Peyer's patch (tissue), 4 donors: Measurements from ENCODE around the gene UFSP1. TPM values are rescaled to one million over a fixed set of nuclear protein-coding genes. Genes with fewer than 3 reads are reported as not detected.

Experiments used
- DNase-seq, 3 donors: peaks; one replicate each; pipeline ENCODE4 v3.0.0-alpha.2; 2017 to 2019
- H3K27ac ChIP-seq, 4 donors: fragments of 200-600 bp; sonication (generic); one replicate each; pipeline ENCODE4 v1.5.1; 2016 to 2019
- H3K27me3 ChIP-seq, 2 donors: fragments of 200-600 bp; sonication (generic); one replicate each; pipeline ENCODE4 v1.5.1; 2019
- H3K36me3 ChIP-seq, 3 donors: fragments of 200-600 bp; sonication (generic); one replicate each; pipeline ENCODE4 v1.5.1; 2016 to 2019
- H3K4me1 ChIP-seq, 4 donors: fragments of 200-600 bp; sonication (generic); one replicate each; pipeline ENCODE4 v1.5.1; 2016 to 2019
- H3K4me3 ChIP-seq, 4 donors: fragments of 200-600 bp; sonication (generic); 1 replicate in 3 of 4; 2 replicates in 1 of 4; pipeline ENCODE4 v1.5.1; 2016 to 2019; ENCODE audit warnings: mild to moderate bottlenecking in 1 of 4
- H3K9me3 ChIP-seq, 4 donors: fragments of 200-600 bp; sonication (generic); one replicate each; pipeline ENCODE4 v1.5.1; 2016 to 2019; ENCODE audit warnings: mild to moderate bottlenecking in 1 of 4
- CTCF ChIP-seq, 6 experiments: fragments of 450-650 bp in 4 of 6; fragments of 200-600 bp in 2 of 6; sonication (generic) in 1 of 6; IDR thresholded peaks; one replicate each; pipeline ENCODE4 v1.5.1; 2017 to 2019; ENCODE audit warnings: antibody characterized with exemption in 6 of 6, mild to moderate bottlenecking in 3 of 6, moderate library complexity in 1 of 6
- POLR2A ChIP-seq, 2 donors: fragments of 450-650 bp; IDR thresholded peaks; one replicate each; pipeline ENCODE4 v1.5.1; 2017; ENCODE audit warnings: antibody characterized with exemption in 2 of 2, mild to moderate bottlenecking in 2 of 2, moderate library complexity in 2 of 2
- small RNA-seq, 2 donors: library from RNA; depleted of rRNA; stranded (forward); fragments of <200 nt; gene quantifications; one replicate each; pipeline ENCODE3, GENCODE V24; 2016
- total RNA-seq, 4 donors: library from RNA; depleted of rRNA; stranded (reverse); fragments of >200 nt; gene quantifications; one replicate each; pipeline ENCODE4 v1.1.0, GENCODE V29; 2016

UFSP1 gene
- total RNA-seq, 4 donors from 2014 or later: 4.1 to 7.0 (median 5.2) TPM

GRCh38 chr7:100854146-100854895 is 35.2 kb downstream of the UFSP1 start:
- H3K4me3 ChIP-seq: no peak overlapping the region
- no peaks in the 10 kb centered on the region for H3K9me3 ChIP-seq
- DNase-seq: no peak
- TF ChIP-seq CTCF (IDR thresholded peaks at IDR 0.05) (no peak), POLR2A (IDR thresholded peaks at IDR 0.05) (no peak)
- H3K27ac ChIP-seq: no peak overlapping the region
- H3K4me1 ChIP-seq: peaks cover 0 to 11% (median 0%) of the 10 kb centered on the region in 4 donors
- peaks cover 0 to 9% (median 0%) of the 10 kb centered on the region in 3 donors for H3K36me3 ChIP-seq
- H3K27me3 ChIP-seq: no peaks in the 10 kb centered on the region

GRCh38 chr7:100852048-100852872 is 37.3 kb downstream of the UFSP1 start, which contains the start of gene SLC12A9:
Gene SLC12A9, plus strand, starts transcription at chr7:100852713. Its CDS starts 1,485 bp downstream, at chr7:100854198.
- Histone ChIP-seq H3K4me1 (peaks cover 0 to 11% (median 0%) of the 10 kb centered on the region in 4 donors), H3K4me3 (peak within 1 kb of the TSS; percentile 59 to 89 (median 82)), H3K36me3 (peaks cover 0 to 9% (median 0%) of the 10 kb centered on the region in 3 donors), H3K9me3 (no peaks in the 10 kb centered on the region), H3K27me3 (no peaks in the 10 kb centered on the region), H3K27ac (peak within 1 kb of the TSS; percentile 54 to 89 (median 68))
- TF ChIP-seq CTCF (IDR thresholded peaks at IDR 0.05): peak; percentile 81 to 94 (median 92)
- peak in 1 of 2 donors; percentile 13 for TF ChIP-seq POLR2A (IDR thresholded peaks at IDR 0.05)
- DNase-seq: peak; percentile 90 to 96 (median 95)

- Histone ChIP-seq H3K9me3 (no peaks in the 10 kb centered on the region), H3K27me3 (no peaks in the 10 kb centered on the region), H3K4me3 (no peak overlapping the region), H3K27ac (no peak overlapping the region), H3K36me3 (no peaks in the 10 kb centered on the region), H3K4me1 (peaks cover 0 to 5% (median 0%) of the 10 kb centered on the region in 4 donors)
- DNase-seq: no peak
- no peak for TF ChIP-seq CTCF (IDR thresholded peaks at IDR 0.05)
- TF ChIP-seq POLR2A (IDR thresholded peaks at IDR 0.05): no peak
Observed at GRCh38 chr7:100847360-100847759, 42.2 kb downstream of the UFSP1 start.

GRCh38 chr7:100840470-100841100 is 48.9 kb downstream of the UFSP1 start:
- Histone ChIP-seq H3K9me3 (no peaks in the 10 kb centered on the region), H3K27me3 (no peaks in the 10 kb centered on the region), H3K4me3 (no peak overlapping the region), H3K27ac (no peak overlapping the region), H3K36me3 (no peaks in the 10 kb centered on the region), H3K4me1 (peaks cover 0 to 13% (median 6%) of the 10 kb centered on the region in 4 donors)
- no peak for DNase-seq
- TF ChIP-seq POLR2A (IDR thresholded peaks at IDR 0.05): no peak

- H3K9me3 ChIP-seq: no peaks in the 10 kb centered on the region
- H3K27me3 ChIP-seq: no peaks in the 10 kb centered on the region
- no peak for DNase-seq
- H3K4me3 ChIP-seq: no peak overlapping the region
- H3K27ac ChIP-seq: no peak overlapping the region
- no peaks in the 10 kb centered on the region for H3K36me3 ChIP-seq
- no peak for TF ChIP-seq POLR2A (IDR thresholded peaks at IDR 0.05)
- TF ChIP-seq CTCF (IDR thresholded peaks at IDR 0.05): no peak
- peaks cover 0 to 13% (median 6%) of the 10 kb centered on the region in 4 donors for H3K4me1 ChIP-seq
Observed at GRCh38 chr7:100839361-100839760, 50.2 kb downstream of the UFSP1 start.

Small RNAs within 50 kb of the gene (small RNA-seq; reads per million reads assigned to genes)
- gene RN7SL549P (0 reads per million in 2 donors), gene RPS29P15 (0 reads per million in 2 donors)

Other genes starting within 250 kb of the UFSP1 start
- 1 to 10 TPM in 2 of 4 donors, not detected in 2; 1.6 to 2.5 TPM for gene TFR2, start 248.2 kb downstream of the UFSP1 start, total RNA-seq
- not detected for gene ACTL6B, start 233.3 kb downstream of the UFSP1 start, total RNA-seq
- 100 to 1,000 TPM; 123 to 236 (median 172) TPM for gene GNB2, start 216.0 kb downstream of the UFSP1 start, total RNA-seq
- gene GIGYF1, start 195.5 kb downstream of the UFSP1 start, total RNA-seq: 100 to 1,000 TPM in 1 of 4 donors, 10 to 100 TPM in 3; 41.3 to 126 (median 72.9) TPM
- gene POP7, start 183.6 kb downstream of the UFSP1 start, total RNA-seq: 10 to 100 TPM; 23.9 to 38.1 (median 29.7) TPM
- gene EPO, start 169.2 kb downstream of the UFSP1 start, total RNA-seq: not detected
- not detected for gene ZAN, start 156.1 kb downstream of the UFSP1 start, total RNA-seq
- 10 to 100 TPM; 10.3 to 48.7 (median 31.7) TPM for gene EPHB4, start 62.2 kb downstream of the UFSP1 start, total RNA-seq
- 10 to 100 TPM; 24.8 to 51.1 (median 28.2) TPM for gene SLC12A9, start 37.0 kb downstream of the UFSP1 start, total RNA-seq
- gene TRIP6, start 22.3 kb downstream of the UFSP1 start, total RNA-seq: 10 to 100 TPM in 3 of 4 donors, 1 to 10 TPM in 1; 8.8 to 22.3 (median 15.4) TPM
- gene SRRT, start 14.6 kb downstream of the UFSP1 start, total RNA-seq: 100 to 1,000 TPM in 2 of 4 donors, 10 to 100 TPM in 2; 60.9 to 272 (median 113) TPM
- gene ACHE, start 6.2 kb upstream of the UFSP1 start, total RNA-seq: 10 to 100 TPM in 3 of 4 donors, 1 to 10 TPM in 1; 3.3 to 35.4 (median 25.3) TPM
- 100 to 1,000 TPM in 3 of 4 donors, 10 to 100 TPM in 1; 85.8 to 694 (median 395) TPM for gene MUC3A, start 59.8 kb upstream of the UFSP1 start, total RNA-seq
- gene MUC12, start 79.8 kb upstream of the UFSP1 start, total RNA-seq: 10 to 100 TPM in 2 of 4 donors, 1 to 10 TPM in 2; 4.8 to 31.8 (median 9.0) TPM
- gene MUC17, start 130.4 kb upstream of the UFSP1 start, total RNA-seq: 1,000 to 10,000 TPM in 1 of 4 donors, 100 to 1,000 TPM in 2, 10 to 100 TPM in 1; 64.4 to 1,011 (median 801) TPM
- 10 to 100 TPM; 19.4 to 43.7 (median 38.3) TPM for gene TRIM56, start 195.8 kb upstream of the UFSP1 start, total RNA-seq
- 1 to 10 TPM; 2.4 to 8.3 (median 3.3) TPM for gene SERPINE1, start 237.4 kb upstream of the UFSP1 start, total RNA-seq